HG03442 (cell line): Measurements from ENCODE around the gene CARD16.
"Not testable (repeated sequence)": the region's sequence is repeated elsewhere in the genome, so short reads cannot be mapped to it uniquely, and the experiment has no call there.

Experiments used
- ATAC-seq: cut with Tn5 transposase; IDR thresholded peaks from one replicate; pipeline ENCODE4 v1.9.1; 2021; ENCODE audit warnings: mild to moderate bottlenecking, moderate library complexity; ENCODE audit not compliant: unreplicated experiment

Gene CARD16

DNA sequence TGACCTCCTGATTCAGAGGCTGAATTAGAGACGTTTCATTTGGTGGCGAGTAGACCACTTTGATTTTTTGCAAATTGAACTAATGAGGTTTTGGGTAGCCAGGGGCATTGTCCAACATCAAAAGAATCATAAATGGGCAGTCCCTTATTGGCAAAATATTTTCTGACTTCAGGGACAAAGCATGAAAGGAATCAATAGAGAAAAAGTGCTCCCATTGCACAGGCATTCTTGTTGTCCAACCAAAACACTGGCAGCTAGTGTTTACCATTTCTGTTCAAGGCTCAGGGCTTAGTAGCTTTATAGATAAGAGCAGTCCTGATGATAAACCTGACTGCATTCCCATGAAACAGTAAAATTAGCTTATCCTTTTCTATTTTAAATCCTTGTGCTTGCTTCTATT lies 6.4 kb upstream of the CARD16 start:
- ATAC-seq: no peak

DNA sequence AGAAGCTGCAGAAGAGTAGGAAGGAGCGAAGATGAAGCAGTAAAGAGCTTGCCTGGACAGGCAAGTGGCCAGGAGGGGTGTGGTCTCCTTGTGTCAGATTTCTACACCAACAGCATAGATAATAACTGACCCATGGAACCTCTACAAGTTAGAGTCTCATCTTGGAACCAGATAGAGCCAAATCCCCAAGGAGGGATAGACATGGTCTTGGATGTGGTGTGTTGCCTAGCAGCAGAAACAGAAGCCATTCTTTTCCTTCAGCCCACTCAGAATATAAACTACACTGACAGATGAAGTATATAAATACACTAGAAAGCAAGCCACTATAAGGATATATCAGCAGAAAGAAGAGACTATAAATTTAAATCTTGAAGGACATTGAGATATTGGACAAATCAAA lies 4.3 kb upstream of the CARD16 start:
- no peak for ATAC-seq

- no peak for ATAC-seq
These were observed 1.9 kb upstream of the CARD16 start for GRCh38 chr11:105046898-105047579.

GRCh38 chr11:105045676-105046296 lies 651 bp upstream of the CARD16 start:
- ATAC-seq: no peak

GRCh38 chr11:105042178-105042577 lies 3.0 kb downstream of the CARD16 start:
- ATAC-seq: no peak

- no peak for ATAC-seq
These were observed 4.4 kb downstream of the CARD16 start for GRCh38 chr11:105040703-105041102.

- ATAC-seq: peak; percentile 96
These were observed 10.1 kb downstream of the CARD16 start, which contains the start of gene CASP1 for GRCh38 chr11:105034813-105035620. Gene CASP1 (minus strand): TSS chr11:105035144. CDS start chr11:105035113, 31 bp downstream.

DNA sequence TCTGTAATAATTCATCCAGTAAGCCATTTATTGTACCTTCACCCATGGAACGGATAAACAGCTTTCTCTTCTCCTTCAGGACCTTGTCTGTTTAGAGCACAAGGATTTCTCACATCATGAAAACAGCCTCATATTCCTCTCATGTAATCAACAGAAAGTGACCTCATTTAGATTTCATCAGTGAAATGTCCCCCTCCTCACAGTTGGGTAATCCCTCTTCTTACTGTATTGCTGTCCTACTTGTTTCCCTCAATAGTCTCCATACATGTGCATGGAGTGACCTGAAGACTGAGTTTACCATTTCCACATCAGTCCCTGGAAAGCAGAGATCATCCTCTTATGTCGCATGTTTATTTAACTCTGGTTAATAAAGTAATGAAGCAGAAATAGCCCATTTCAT lies 10.7 kb downstream of the CARD16 start:
- ATAC-seq: not testable (repeated sequence)

DNA sequence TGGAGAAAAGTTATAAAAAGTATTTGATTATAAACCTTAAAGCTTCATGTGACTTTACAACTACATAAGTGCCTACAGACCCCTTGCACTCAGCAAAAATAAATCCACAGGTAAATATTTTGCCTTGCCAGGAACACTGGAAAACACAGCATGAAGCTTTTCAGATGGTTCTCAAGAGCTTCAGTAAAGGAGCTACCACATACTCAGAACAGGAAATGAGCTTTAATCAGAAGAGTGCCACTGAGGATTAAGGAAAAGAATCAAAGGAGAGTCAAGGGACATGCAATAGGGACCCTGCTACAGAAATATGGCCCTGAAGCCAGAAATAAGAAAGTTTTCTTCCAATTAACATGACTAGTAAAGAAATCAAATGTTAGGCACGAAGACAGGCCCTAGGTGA lies 11.4 kb downstream of the CARD16 start:
- no peak for ATAC-seq

DNA sequence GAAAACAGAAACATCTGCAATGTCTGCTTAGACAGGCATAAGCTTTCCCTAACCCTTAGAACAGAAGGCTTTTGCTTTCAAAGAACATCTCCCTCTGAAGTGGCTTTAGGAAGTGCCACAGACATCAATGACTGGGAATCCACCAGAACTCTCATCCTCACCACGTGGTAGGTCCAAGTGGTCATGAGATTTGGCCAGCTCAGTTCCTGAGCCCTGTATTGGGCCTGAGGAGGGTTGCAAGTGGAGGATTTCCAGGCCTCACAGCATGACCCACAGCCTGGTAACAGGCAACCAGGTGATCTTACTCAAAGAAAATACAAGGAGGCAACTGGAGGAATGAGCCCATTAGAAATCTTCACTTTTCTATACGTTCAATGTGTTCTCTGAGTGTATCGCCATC lies 11.8 kb downstream of the CARD16 start:
- no peak for ATAC-seq

DNA sequence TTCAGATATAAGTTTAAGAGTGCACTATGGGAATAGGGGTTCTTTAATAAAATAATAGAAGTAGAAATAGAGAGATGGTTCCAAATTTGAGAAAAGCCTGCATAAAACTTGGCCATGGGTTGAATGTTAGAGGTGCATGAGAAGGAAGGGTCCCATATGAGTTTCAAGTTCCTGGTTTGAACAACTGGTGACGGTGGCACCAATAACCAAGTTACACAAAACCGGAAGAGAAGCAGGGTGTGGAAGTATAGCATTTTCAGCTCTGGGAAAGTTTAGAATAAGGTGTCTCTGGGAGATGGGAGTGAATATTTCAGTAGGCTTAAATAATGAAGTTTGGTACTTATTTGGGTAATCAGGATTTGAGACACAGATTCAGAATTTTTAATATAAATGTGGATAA lies 12.6 kb downstream of the CARD16 start:
- ATAC-seq: no peak

DNA sequence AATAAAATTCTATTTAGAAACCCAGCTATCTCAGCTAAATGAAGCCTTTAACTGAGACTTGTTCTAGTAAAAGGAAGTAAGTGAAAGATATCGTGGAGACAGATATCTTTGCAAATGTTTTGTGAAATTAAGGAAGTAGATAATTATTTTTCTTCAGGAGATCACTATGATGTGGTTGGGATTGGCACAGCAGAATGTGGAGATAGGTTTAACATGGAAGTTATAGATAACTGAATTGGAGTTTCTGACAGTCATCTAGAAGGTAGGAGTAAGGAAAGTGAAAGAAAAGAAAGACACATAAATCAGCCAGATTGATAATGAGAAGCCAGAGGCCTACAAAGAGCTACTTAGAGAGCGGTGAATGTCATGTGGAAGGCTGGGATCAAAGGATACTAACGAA lies 17.5 kb downstream of the CARD16 start:
- ATAC-seq: no peak

DNA sequence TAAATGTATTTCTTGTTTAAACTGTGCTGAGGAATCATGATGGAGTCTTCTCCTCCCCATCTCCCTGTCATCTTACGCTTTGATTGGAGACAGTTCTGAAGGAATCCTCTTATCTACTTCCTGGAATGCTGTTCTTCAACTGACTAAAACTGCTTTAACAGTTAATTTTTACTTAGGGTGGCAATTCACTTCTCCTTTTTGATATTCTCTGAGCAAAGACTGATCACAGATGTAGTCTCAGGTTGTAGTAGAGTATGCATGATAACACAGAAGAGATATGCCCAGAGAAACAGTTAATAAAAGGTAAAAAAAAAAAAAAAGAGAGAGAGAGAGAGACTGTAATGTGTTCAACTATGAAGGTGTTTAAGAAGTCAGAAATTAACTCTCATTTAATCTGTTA lies 20.7 kb downstream of the CARD16 start:
- no peak for ATAC-seq

DNA sequence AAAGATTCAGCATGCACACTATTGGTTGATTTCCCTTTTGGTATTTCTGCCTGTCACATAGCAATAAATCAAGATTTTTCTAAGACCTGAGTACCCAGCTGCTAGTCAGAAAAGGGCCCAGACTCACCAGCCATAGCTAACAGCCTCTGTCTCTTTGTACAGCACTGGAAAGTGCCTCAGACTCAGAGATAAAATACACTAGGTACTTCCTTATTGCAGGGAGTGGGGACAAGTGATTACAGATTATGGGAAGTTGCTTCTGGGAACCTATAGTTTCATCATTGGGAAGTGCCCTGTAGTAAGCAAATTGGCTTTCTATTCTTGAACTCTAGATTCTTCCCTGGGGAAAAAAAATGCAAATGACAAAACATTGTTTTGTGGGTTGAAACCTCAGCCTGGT lies 22.1 kb downstream of the CARD16 start, which contains the start of gene CASP5:
Gene CASP5 (minus strand): TSS at position 166 of the 400 bp plus-strand sequence. CDS start 32 bp downstream, at position 134.
- ATAC-seq: no peak

- ATAC-seq: no peak
These were observed 22.6 kb downstream of the CARD16 start for GRCh38 chr11:105022527-105022926.

DNA sequence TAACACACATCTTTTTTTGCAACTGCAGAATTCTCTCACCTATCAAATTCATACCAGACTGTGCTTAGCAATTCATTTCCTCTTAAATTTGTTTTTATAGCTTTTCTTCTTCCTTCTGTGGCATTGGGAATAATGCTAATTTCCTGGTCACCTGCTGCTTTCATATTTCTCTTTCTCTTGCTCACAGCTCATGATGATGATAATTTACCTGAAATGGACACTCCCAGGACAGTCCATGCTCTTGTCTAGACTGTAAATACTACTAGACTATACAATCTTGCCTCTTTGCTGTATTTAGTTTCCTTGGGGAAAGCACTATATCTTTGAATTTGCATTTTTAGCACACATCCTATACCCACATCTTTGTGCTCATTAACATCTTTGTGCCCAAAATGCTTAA lies 37.7 kb downstream of the CARD16 start:
- no peak for ATAC-seq

DNA sequence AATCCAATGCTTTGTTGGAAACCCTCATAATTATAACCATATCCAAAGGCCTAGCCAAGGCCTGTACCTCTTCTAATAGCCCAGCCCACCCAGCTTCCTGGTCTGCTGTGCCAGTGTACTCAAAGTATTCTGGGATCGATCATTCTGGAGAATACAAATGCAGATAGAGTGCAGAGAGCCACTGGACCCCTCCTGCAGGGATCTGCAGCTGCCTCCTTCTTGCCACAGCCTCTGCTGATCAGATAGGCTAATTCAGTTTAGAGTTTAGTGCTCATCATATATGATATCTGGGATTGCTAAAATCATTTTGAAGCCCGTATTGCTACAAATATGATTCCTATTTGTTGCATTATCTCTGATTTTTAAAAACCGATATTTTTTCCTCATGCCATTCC lies 39.7 kb downstream of the CARD16 start:
- ATAC-seq: no peak

- ATAC-seq: no peak
These were observed 41.1 kb downstream of the CARD16 start for GRCh38 chr11:105004021-105004420.

GRCh38 chr11:105003151-105003550 lies 42.0 kb downstream of the CARD16 start:
- ATAC-seq: no peak

- ATAC-seq: peak; percentile 88
These were observed 44.3 kb downstream of the CARD16 start for GRCh38 chr11:105000797-105001196.

- peak; percentile 38 for ATAC-seq
These were observed 45.0 kb downstream of the CARD16 start for GRCh38 chr11:105000167-105000566.

- no peak for ATAC-seq
These were observed 45.4 kb downstream of the CARD16 start for GRCh38 chr11:104999721-105000120.
